Activated effector memory CD4-positive, alpha-beta T cell treated with Interleukin-2 at 50 U/mL for 16 hours (primary cell): ENCODE data around the gene UTP3.
"Not testable (repeated sequence)": the region's sequence is repeated elsewhere in the genome, so short reads cannot be mapped to it uniquely, and the experiment has no call there.

Experiments used
- DNase-seq: peaks from one replicate; pipeline ENCODE4 v3.0.0-alpha.2; 2020

The UTP3 gene

GRCh38 chr4:70718811-70719604 lies 30.7 kb downstream of the UTP3 start:
- DNase-seq: no peak

DNA sequence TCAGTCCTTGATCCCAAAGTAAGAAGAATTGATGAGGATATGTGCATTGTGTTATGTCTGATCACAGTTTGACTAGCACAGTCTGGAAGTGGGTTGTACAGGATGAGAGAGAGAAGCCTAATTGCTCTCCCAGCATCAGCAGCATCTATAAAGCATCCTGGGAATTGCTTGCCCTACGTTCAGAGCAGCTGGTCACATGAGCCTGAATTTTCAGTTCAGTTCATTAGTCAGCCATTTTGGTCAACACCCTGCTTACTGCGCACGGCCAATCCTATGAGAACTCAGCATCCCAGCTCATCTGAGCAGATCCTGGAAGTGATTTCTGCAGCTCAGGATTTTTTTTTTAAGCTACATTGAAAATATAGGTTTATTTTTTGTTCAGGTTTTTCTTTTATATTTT lies 33.4 kb downstream of the UTP3 start, which contains the start of gene RUFY3:
RUFY3 (plus strand) TSS at position 218 of the 400 bp plus-strand sequence. CDS start 610 bp downstream, outside the sequence.
- no peak for DNase-seq

DNA sequence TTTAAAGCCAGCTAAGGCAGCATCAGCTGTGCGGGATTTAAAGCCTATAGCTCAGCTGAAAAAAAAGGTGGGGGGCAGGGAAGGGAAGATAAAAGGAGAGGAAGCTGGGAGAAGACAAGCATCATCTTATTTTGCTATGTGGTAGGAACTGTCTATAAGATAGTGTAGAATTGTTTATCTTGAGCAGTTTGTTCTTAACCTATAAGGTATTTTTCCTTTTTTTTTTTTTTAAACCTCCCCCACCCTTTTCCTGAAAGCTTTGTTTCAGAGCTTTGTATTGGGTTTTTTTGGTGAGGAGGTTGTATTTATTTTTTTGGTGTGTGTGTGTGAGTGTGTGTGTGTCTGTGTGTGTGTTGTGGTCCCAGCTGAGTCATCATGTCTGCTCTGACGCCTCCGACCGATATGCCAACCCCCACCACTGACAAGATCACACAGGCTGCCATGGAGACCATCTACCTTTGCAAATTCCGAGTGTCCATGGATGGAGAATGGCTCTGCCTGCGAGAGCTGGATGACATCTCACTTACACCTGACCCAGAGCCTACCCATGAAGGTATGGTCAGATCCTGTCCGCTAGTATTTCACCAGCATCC lies 34.0 kb downstream of the UTP3 start:
- no peak for DNase-seq

GRCh38 chr4:70724463-70724862 lies 36.1 kb downstream of the UTP3 start:
- no peak for DNase-seq

DNA sequence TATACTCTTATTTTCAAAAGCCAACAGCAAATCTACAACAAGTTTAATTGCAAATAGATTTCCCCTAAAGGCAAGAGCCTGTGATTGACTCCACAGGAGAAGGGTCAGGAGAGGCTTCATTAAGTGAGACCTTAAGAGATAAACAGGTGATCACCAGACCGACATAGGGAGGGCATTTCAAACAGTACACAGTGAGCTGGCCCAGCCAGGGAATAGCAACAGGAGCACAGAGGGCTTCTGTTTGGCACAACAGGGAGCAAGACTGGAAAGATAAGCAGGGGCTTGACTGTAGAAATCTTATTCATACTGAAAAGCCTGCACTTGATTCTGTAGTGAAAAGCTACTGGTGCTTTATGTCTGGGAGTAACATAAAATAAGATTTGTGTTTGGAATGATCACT lies 37.3 kb downstream of the UTP3 start:
- no peak for DNase-seq

- DNase-seq: not testable (repeated sequence)
Measured at GRCh38 chr4:70726515-70726914, 38.2 kb downstream of the UTP3 start.

- no peak for DNase-seq
Measured at GRCh38 chr4:70728091-70728490, 39.8 kb downstream of the UTP3 start.

DNA sequence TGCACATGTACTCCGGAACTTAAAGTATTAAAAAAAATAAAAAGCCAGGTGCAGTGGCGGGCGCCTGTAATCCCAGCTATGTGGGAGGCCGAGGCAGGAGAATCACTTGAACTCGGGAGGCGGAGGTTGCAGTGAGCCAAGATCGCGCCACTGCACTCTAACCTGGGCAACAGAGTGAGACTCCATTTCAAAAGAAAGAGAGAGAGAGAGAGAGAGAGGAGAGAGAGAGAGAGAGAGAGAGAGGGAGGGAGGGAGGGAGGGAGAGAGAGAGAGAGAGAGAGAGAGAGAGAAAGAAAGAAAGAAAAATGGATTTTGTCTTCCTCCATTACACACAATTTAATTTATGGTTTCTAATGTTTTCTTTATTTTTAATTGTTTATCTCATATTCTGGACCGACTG lies 44.5 kb downstream of the UTP3 start:
- DNase-seq: not testable (repeated sequence)

DNA sequence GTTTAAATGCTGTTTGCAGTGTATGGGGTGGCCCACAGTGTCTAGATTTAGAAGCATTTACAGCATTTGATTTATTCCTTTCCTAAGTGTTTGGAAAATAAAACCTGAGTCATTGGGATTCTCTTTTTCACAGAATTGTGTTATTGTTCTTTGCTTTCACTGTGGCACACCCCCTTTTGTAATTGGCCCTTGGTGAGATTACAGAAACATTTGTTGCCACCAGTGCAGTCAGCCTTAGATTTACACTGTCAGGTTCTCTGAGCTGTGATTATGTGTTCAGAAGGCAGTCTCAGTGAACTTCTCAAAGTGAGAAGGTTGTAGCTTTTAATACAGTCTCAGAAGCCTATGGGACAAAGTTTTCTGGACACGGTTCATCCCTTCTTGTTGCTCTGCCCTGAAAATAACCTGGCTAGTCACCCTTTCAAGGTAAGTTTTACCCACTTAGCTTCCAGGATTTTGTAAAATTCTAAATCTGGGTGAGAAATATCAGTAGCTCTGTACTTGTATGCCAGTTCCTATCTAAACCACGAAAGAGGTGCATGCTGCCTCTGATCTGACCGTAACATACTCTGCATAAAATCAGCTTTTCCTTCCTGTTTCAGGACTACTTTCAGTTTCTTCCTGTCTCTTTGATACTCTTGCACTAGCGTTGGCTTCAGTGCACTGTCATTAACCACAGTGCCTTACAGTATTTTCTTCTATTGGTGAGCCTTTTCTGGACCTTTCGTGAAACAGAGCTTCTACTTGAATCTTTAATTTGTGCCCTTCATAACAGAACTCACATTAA lies 46.0 kb downstream of the UTP3 start:
- DNase-seq: no peak

DNA sequence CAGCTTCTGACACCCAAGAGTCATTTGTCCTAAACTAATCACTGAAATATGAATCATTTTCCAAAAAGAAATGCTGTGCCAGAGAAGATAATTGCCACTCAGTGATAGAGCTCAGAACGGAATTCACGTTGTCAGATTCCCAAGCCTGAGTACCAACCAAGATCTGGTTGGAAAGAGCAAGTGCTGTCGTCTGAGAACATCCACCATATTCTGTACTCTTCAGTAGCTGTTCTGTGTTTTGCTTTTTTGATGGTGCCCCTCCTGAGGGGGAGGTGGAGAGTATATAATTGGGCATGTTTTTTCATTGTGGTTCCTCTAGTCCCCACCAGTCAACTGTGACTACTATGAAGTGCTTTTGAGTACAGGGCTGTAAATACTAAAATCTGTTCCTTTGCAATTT lies 46.6 kb downstream of the UTP3 start:
- DNase-seq: no peak

- peak; percentile 14 for DNase-seq
Measured at GRCh38 chr4:70735915-70736314, 47.6 kb downstream of the UTP3 start.

GRCh38 chr4:70737006-70737405 lies 48.7 kb downstream of the UTP3 start:
- DNase-seq: no peak

- no peak for DNase-seq
Measured at GRCh38 chr4:70737409-70737808, 49.1 kb downstream of the UTP3 start.

DNA sequence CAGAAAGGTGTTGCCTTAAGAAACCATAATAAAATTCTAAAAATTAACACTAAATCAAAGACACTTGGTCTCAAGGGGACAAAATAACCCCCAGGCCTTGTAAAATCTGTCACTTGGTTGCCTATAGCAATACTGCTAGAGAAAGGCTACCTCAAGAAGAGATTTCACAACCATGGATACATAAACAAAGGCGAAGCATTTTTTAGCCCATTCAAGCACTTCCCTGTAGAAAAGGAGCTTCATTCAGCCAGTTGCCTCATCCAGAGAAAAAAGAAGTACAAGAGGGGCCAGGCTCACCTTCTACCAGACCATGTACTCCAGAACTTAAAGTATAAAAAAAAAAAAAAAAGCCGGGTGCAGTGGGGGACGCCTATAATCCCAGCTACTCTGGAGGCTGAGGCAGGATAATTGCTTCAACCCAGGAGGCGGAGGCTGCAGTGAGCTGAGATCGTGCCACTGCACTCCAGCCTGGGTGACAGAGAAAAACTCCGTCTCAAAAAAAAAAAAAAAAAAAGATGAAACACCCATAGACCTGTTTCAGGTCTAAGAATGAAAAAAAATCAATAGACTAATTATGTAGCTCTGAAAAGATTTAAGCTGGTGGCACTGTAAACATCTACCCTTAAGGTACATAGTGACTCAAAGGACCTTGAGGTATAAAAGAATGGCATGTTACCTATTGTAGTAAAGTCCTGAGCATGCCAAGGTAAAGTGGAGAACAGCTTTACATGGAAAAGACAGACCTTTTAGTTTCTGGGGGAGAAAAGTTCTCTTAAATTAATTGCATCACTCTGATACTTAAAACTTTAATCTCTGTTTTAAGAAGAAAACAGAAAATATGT lies 51.4 kb downstream of the UTP3 start:
- DNase-seq: no peak
